IMR-90 (cell line): ENCODE results near the gene SARDH. TPM values are rescaled to one million over a fixed set of nuclear protein-coding genes. Genes with fewer than 3 reads are reported as not detected.

Experiments used
- ATAC-seq: fragments of 200-7000 bp; cut with Tn5 transposase; 2 replicates; pipeline ENCODE4 v1.9.1; 2020; ENCODE audit warnings: low read depth, mild to moderate bottlenecking, moderate library complexity
- BruUV-seq: library from RNA; stranded (reverse); fragments of 400-500 nt; replicated peaks from 2 replicates; lab custom pipeline; 2021; lab: Mats Ljungman, UMichigan
- CTCF ChIA-PET: fragments of 300-600 bp; formaldehyde crosslinking; extraction: SDS; loops from one replicate; lab custom pipeline; 2021; ENCODE audit warnings: antibody characterized with exemption; lab: Yijun Ruan, JAX
- POLR2A ChIA-PET: fragments of 300-600 bp; sonication (Branson Sonifier 250); formaldehyde crosslinking; loops from one replicate; lab custom pipeline; 2022; ENCODE audit warnings: antibody characterized with exemption; ENCODE audit not compliant: unreplicated experiment; lab: Charles Lee
- DNase-seq: peaks from one replicate; pipeline ENCODE4 v3.0.0; 2013
- H2AFZ ChIP-seq: replicated peaks from 2 replicates; pipeline ENCODE3; 2013; ENCODE audit warnings: low read length, mild to moderate bottlenecking; ENCODE audit not compliant: poor library complexity
- H2AK5ac ChIP-seq: 2 replicates; pipeline ENCODE4 v1.6.1; 2013; ENCODE audit warnings: low read depth, low read length, inconsistent platforms
- H2AK9ac ChIP-seq: replicated peaks from 2 replicates; pipeline ENCODE3; 2013; ENCODE audit warnings: mild to moderate bottlenecking, low read depth, low read length, moderate library complexity; ENCODE audit not compliant: poor library complexity
- H2BK120ac ChIP-seq: 2 replicates; pipeline ENCODE4 v1.6.1; 2013; ENCODE audit warnings: low read depth, low read length, inconsistent platforms
- H2BK15ac ChIP-seq: 3 replicates; pipeline ENCODE4 v1.6.1; 2013; ENCODE audit warnings: low read depth, low read length, inconsistent platforms
- H2BK20ac ChIP-seq: 2 replicates; pipeline ENCODE4 v1.6.1; 2013; ENCODE audit warnings: low read depth, mild to moderate bottlenecking, inconsistent platforms, low read length, moderate library complexity
- H2BK5ac ChIP-seq: 2 replicates; pipeline ENCODE4 v1.6.1; 2013; ENCODE audit warnings: mild to moderate bottlenecking, low read depth, low read length, inconsistent platforms; ENCODE audit not compliant: poor library complexity, severe bottlenecking
- H3K14ac ChIP-seq: replicated peaks from 2 replicates; pipeline ENCODE4 v1.6.1; 2013; ENCODE audit warnings: low read depth, low read length, inconsistent platforms
- H3K18ac ChIP-seq: 2 replicates; pipeline ENCODE4 v1.6.1; 2013; ENCODE audit warnings: low read depth, low read length, control low read depth
- H3K23ac ChIP-seq: 2 replicates; pipeline ENCODE4 v1.6.1; 2013; ENCODE audit warnings: low read depth, low read length, inconsistent platforms
- H3K27ac ChIP-seq: 2 replicates; pipeline ENCODE4 v1.5.1; 2013; ENCODE audit warnings: mild to moderate bottlenecking, control low read depth, low read length; ENCODE audit not compliant: insufficient read depth
- H3K27me3 ChIP-seq: 2 replicates; pipeline ENCODE4 v1.6.1; 2013; ENCODE audit warnings: low read length; ENCODE audit not compliant: control insufficient read depth, insufficient read depth
- H3K36me3 ChIP-seq: 2 replicates; pipeline ENCODE4 v1.6.1; 2013; ENCODE audit warnings: low read length, mixed read lengths; ENCODE audit not compliant: control insufficient read depth, insufficient read depth
- H3K4ac ChIP-seq: 2 replicates; pipeline ENCODE4 v1.6.1; 2013; ENCODE audit warnings: low read depth, low read length, inconsistent platforms
- H3K4me1 ChIP-seq: 2 replicates; pipeline ENCODE4 v1.6.1; 2013; ENCODE audit warnings: low read length, mixed read lengths; ENCODE audit not compliant: control insufficient read depth, insufficient read depth
- H3K4me2 ChIP-seq: 2 replicates; pipeline ENCODE4 v1.6.1; 2013; ENCODE audit warnings: low read depth, mild to moderate bottlenecking, control low read depth, low read length, moderate library complexity
- H3K4me3 ChIP-seq: 2 replicates; pipeline ENCODE4 v1.5.1; 2013; ENCODE audit warnings: low read depth, mild to moderate bottlenecking, control low read depth, low read length, moderate library complexity; ENCODE audit not compliant: insufficient read depth
- H3K56ac ChIP-seq: 2 replicates; pipeline ENCODE4 v1.6.1; 2013; ENCODE audit warnings: low read length, inconsistent platforms; ENCODE audit not compliant: insufficient read depth; ENCODE audit errors: extremely low read depth
- H3K79me1 ChIP-seq, 2 experiments: 2 replicates each; pipeline ENCODE4 v1.6.1; 2013; ENCODE audit warnings: low read length in 2 of 2, inconsistent platforms in 1 of 2, low read depth in 1 of 2
- H3K9ac ChIP-seq: 2 replicates; pipeline ENCODE4 v1.6.1; 2013; ENCODE audit warnings: low read depth, low read length, control low read depth
- H3K9me1 ChIP-seq: 2 replicates; pipeline ENCODE4 v1.6.1; 2013; ENCODE audit warnings: low read length, inconsistent platforms; ENCODE audit not compliant: insufficient read depth
- H3K9me3 ChIP-seq: 2 replicates; pipeline ENCODE4 v1.6.1; 2013; ENCODE audit warnings: low read length; ENCODE audit not compliant: control insufficient read depth, insufficient read depth
- H4K20me1 ChIP-seq: 2 replicates; pipeline ENCODE4 v1.6.1; 2013; ENCODE audit warnings: low read length, inconsistent platforms; ENCODE audit not compliant: insufficient read depth
- H4K5ac ChIP-seq: 2 replicates; pipeline ENCODE4 v1.6.1; 2013; ENCODE audit warnings: mild to moderate bottlenecking, low read depth, low read length, control low read depth
- H4K8ac ChIP-seq, 2 experiments: 2 replicates each; pipeline ENCODE4 v1.6.1; 2013; ENCODE audit warnings: low read depth in 2 of 2, low read length in 2 of 2, control low read depth in 1 of 2, inconsistent platforms in 1 of 2
- H4K91ac ChIP-seq: 2 replicates; pipeline ENCODE4 v1.6.1; 2013; ENCODE audit warnings: low read depth, low read length, inconsistent platforms; ENCODE audit not compliant: insufficient read depth
- CEBPB ChIP-seq: IDR thresholded peaks from 2 replicates; pipeline ENCODE4 v1.6.1; 2012; ENCODE audit warnings: low read depth, low read length, improper control_type of control experiment
- CHD1 ChIP-seq: IDR thresholded peaks from 2 replicates; pipeline ENCODE4 v1.6.1; 2012; ENCODE audit warnings: low read depth, low read length, improper control_type of control experiment
- CTCF ChIP-seq: conservative IDR thresholded peaks from 2 replicates; pipeline ENCODE4 v1.5.1; 2012; ENCODE audit warnings: mild to moderate bottlenecking, low read depth, low read length, improper control_type of control experiment
- MAFK ChIP-seq: IDR thresholded peaks from 2 replicates; pipeline ENCODE4 v1.6.1; 2012; ENCODE audit warnings: low read depth, low read length, improper control_type of control experiment
- MXI1 ChIP-seq: IDR thresholded peaks from 2 replicates; pipeline ENCODE4 v1.6.1; 2012; ENCODE audit warnings: low read depth, mild to moderate bottlenecking, low read length, moderate library complexity, borderline replicate concordance
- NFE2L2 ChIP-seq: fragments of 150-350 bp; IDR thresholded peaks from 2 replicates; pipeline ENCODE4 v1.6.1; 2016; ENCODE audit warnings: low read depth, mild to moderate bottlenecking, low read length
- RAD21 ChIP-seq: IDR thresholded peaks from 2 replicates; pipeline ENCODE4 v1.6.1; 2012; ENCODE audit warnings: low read length, improper control_type of control experiment
- RCOR1 ChIP-seq: IDR thresholded peaks from 2 replicates; pipeline ENCODE4 v1.6.1; 2012; ENCODE audit warnings: mild to moderate bottlenecking, low read length, improper control_type of control experiment; ENCODE audit not compliant: insufficient replicate concordance
- RFX5 ChIP-seq: IDR thresholded peaks from 2 replicates; pipeline ENCODE4 v1.8.0; 2012; ENCODE audit warnings: low read depth, mild to moderate bottlenecking, low read length, moderate library complexity
- SMC3 ChIP-seq: fragments of 150-350 bp; IDR thresholded peaks from 2 replicates; pipeline ENCODE4 v1.6.1; 2016; ENCODE audit warnings: low read depth, mild to moderate bottlenecking, antibody characterized with exemption, low read length, moderate library complexity
- USF2 ChIP-seq: fragments of 150-350 bp; IDR thresholded peaks from 2 replicates; pipeline ENCODE4 v1.6.1; 2017; ENCODE audit warnings: mild to moderate bottlenecking, antibody characterized with exemption, low read length, low read depth
- WGBS, 2 experiments: methylation state at CpG; one replicate each; pipeline versions ENCODE4 v1.1.5 to v1.1.7; 2013; ENCODE audit warnings: missing lambda C conversion rate in 2 of 2; ENCODE audit not compliant: insufficient read length in 1 of 2; ENCODE audit errors: extremely low coverage in 2 of 2; 5-methylcytosine and 5-hydroxymethylcytosine counted together
- dilution Hi-C: fragments of 300-500 bp; cut with HindIII; formaldehyde crosslinking; loops from one replicate; pipeline ENCODE4 v1.14.3; 2018; ENCODE audit warnings: low sequenced_read_pairs; ENCODE audit not compliant: unreplicated experiment
- in situ Hi-C: fragments of 300-500 bp; cut with MboI; formaldehyde crosslinking; loops from 3 replicates; pipeline ENCODE4 v1.14.3; 2019; ENCODE audit warnings: low sequenced_read_pairs, inconsistent platforms, mixed read lengths
- intact Hi-C: fragments of 100-400 bp; cut with micrococcal nuclease; formaldehyde crosslinking; loops from 2 replicates; pipeline ENCODE4 v1.10.0; 2022
- polyA plus RNA-seq, 3 experiments: library from polyadenylated mRNA; depleted of rRNA; stranded (reverse); fragments of >200 nt; gene quantifications; 2 replicates each; pipeline ENCODE4 v1.2.3, GENCODE V29; 2012; ENCODE audit warnings: low replicate concordance in 1 of 3
- total RNA-seq: library from RNA; depleted of rRNA; stranded (reverse); fragments of >200 nt; gene quantifications from 2 replicates; pipeline ENCODE4 v1.2.3, GENCODE V29; 2012

The SARDH gene
- total and polyA plus RNA-seq, 2 of the 4 experiments (the other 2 are of a cell fraction) = 5.0 to 7.5 TPM

GRCh38 chr9:133786371-133786753 is 48.2 kb upstream of the SARDH start (continued):
- TF ChIP-seq CTCF = no peak

- Histone ChIP-seq H3K9ac (no peak overlapping the region), H3K4ac (no peak overlapping the region), H3K18ac (no peak overlapping the region), H3K27me3 (no peaks in the 10 kb centered on the region), H3K56ac (no peak overlapping the region), H3K23ac (no peak overlapping the region), H2BK120ac (no peak overlapping the region), H2BK15ac (no peak overlapping the region), H4K5ac (no peak overlapping the region), H2AFZ (no peak overlapping the region), H3K4me2 (no peak overlapping the region), H3K4me1 (no peaks in the 10 kb centered on the region), H3K79me1 (peaks cover 0 to 6% of the 10 kb centered on the region in 2 experiments; a peak in 1 of 4 replicates), H2BK5ac (no peak overlapping the region), H3K27ac (no peak overlapping the region), H2BK20ac (no peak overlapping the region), H3K4me3 (no peak overlapping the region), H4K20me1 (no peaks in the 10 kb centered on the region), H2AK5ac (no peak overlapping the region), H4K8ac (no peak overlapping the region), H4K91ac (no peak overlapping the region), H2AK9ac (no peak overlapping the region), H3K9me1 (0 out of 2 replicates have a peak, but pooled peaks cover 3% of the 10 kb centered on the region), H3K9me3 (no peaks in the 10 kb centered on the region), H3K36me3 (peaks cover 39% of the 10 kb centered on the region), H3K14ac (no peak overlapping the region)
- ATAC-seq = no peak
- no TSS peak for BruUV-seq
- ChIA-PET POLR2A (no interaction called here), CTCF (no interaction called here)
- TF ChIP-seq RCOR1 (no peak), USF2 (no peak), NFE2L2 (no peak), MXI1 (no peak), RFX5 (no peak), RAD21 (no peak), SMC3 (no peak), CHD1 (no peak), MAFK (no peak), CEBPB (no peak)
- 94% methylated on average over 13 of the region's 16 CpGs; no CpG with 5 or more reads in 1 of the 2 experiments for WGBS, 2 experiments
- no peak for DNase-seq
- dilution Hi-C loops = loop anchor here (25.0 kb wide), 1 partner anchor 226 kb away; no protein-coding TSS in a partner anchor
- in situ Hi-C loops = loop anchor here (5.0 to 25.0 kb wide), 2 partner anchors 206 to 351 kb away; partner anchors contain the start of genes VAV2 and WDR5
- intact Hi-C loops = no loop called here
These were observed 47.7 kb upstream of the SARDH start for GRCh38 chr9:133785753-133786370.
